ENCODE data around the gene SHH.

Gene SHH

GRCh38 chr7:155752756-155753445 is 59.4 kb downstream of the SHH start:
- no peak overlapping the region for H3K4me3 ChIP-seq (ENCODE audit: low read length)

GRCh38 chr7:155751409-155751808 is 60.9 kb downstream of the SHH start:
- Histone ChIP-seq H2AFZ (ENCODE audit: low read depth, low read length) (no peak overlapping the region), H3K36me3 (ENCODE audit: insufficient read depth, low read length) (peaks cover 14% of the 10 kb centered on the region), H3K4me1 (ENCODE audit: insufficient read depth, low read length) (peaks cover 3% of the 10 kb centered on the region), H3K27me3 (ENCODE audit: insufficient read depth, low read length) (no peaks in the 10 kb centered on the region), H3K4me3 (ENCODE audit: low read length) (no peak overlapping the region), H3K9me3 (ENCODE audit: low read length) (peaks cover under 1% of the 10 kb centered on the region)

More at GRCh38 chr7:155752756-155753445, 59.4 kb downstream of the SHH start:
- Histone ChIP-seq H3K27me3 (ENCODE audit: insufficient read depth, low read length) (no peaks in the 10 kb centered on the region), H3K36me3 (ENCODE audit: insufficient read depth, low read length) (peaks cover 4% of the 10 kb centered on the region), H2AFZ (ENCODE audit: low read depth, low read length) (no peak overlapping the region), H3K4me1 (ENCODE audit: insufficient read depth, low read length) (no peaks in the 10 kb centered on the region), H3K9me3 (ENCODE audit: low read length) (peaks cover 12% of the 10 kb centered on the region)

DNA sequence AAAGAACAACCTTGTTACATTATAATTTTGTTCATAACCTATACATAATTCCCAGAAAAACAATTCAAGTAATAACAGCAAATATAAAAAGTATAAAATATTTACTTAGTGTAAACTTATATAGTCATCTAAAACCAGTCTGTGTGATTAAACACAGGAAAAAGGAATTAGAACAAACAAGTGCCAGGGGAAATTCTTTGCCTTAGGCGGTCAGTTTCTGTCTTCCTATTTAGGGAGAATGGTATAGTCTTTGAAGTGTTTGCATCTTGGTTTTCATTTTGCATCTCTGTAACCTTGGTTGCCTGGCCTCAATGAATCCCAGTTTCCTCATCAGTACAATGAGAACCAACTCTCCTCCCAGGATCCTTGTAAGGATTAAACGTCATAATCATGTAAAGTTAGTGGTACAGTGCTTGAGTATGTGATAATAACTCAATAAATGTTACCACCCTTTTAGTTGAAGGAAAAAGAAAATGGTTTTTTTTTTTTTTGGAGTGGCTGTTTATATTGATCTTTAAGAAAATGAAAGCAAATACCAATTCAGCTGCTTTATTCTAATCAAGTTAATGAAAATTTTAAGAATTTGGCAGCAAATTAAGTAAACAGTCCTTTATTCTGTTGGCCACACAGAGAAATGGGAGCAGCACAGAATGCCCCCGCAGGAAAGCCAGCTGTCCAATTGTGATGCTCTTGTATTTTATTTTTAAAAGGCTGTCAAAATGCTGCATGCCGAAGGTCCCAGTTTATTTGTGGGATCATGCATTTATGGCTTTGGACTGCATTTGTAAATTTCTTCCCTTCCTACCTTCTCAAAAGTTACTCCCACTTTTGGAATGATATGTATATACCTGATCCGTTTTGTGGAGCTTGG is 61.8 kb downstream of the SHH start:
- Histone ChIP-seq H3K4me1 (ENCODE audit: insufficient read depth, low read length) (peaks cover 3% of the 10 kb centered on the region), H3K9me3 (ENCODE audit: low read length) (no peaks in the 10 kb centered on the region), H3K27me3 (ENCODE audit: insufficient read depth, low read length) (no peaks in the 10 kb centered on the region), H3K36me3 (ENCODE audit: insufficient read depth, low read length) (peaks cover 24% of the 10 kb centered on the region), H2AFZ (ENCODE audit: low read depth, low read length) (no peak overlapping the region), H3K4me3 (ENCODE audit: low read length) (no peak overlapping the region)

Data from neuron (in vitro differentiated cells).